CD4-positive, alpha-beta T cell treated with Interferon alpha-2 for 1 hour (primary cell): ENCODE data around the gene SPTBN2.

Experiments
- DNase-seq, 2 donors: peaks; one replicate each; pipeline ENCODE4 v3.0.0-alpha.2; 2020 to 2022

Gene SPTBN2

DNA sequence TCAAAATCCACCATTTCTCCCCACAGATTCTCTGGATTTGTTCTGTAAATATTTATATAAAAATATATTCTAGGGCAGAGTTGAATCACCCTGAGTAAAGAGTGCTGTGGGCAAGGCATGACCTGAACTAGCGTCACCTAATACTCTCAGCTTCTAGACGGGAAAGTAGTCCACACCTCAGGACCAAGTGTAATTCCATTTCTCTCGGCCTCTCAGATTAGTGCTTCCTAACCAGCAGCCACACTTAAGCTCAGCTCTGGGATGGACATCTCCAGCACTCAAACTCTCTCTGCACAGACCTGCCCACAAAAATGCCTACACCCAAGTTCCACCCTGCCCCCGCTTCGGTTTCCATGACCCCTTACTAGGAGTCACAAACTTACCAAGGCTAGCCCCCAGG, 5.3 kb downstream of the SPTBN2 start:
- DNase-seq: no peak

DNA sequence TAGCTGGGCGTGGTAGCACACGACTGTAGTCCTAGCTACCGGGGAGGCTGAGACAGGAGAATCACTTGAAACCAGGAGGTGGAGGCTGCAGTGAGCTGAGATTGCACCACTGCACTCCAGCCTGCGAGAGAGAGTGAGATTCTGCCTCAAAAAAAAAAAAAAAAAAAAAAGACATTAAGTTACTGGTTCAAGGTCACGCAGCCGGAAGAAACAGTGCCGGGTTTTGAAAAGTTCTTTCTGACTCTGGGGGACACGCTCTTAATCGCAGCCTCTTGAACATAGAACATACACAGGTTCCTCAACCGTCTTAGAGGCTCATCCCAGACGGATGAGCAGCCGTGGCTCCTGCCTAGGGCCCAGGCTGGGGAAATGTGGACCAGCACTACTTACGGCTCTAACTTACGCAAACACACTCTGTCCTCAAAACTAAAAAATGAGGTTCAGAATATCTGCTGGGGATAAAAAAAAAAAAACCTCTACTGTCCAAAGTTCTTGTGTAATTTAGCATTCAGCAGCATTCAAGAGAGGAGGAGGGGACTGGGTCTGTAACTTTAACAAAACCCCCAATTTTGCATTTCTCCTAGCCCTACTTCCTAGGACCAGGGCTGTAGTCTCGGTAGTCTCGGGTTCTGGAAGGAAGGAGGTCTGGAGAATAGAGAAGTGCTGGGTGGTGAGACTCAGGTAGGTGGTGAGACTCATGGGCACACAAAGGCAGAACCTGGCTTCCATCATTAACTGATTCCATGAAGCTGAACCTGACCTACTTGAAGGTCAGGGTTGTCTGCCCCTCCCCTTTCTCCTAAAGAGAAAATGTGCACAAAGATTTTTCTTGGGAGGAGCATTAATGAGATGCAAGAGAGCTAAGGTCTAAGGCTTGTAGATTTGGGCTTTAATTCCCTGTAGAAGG, 6.0 kb downstream of the SPTBN2 start:
- no peak for DNase-seq

DNA sequence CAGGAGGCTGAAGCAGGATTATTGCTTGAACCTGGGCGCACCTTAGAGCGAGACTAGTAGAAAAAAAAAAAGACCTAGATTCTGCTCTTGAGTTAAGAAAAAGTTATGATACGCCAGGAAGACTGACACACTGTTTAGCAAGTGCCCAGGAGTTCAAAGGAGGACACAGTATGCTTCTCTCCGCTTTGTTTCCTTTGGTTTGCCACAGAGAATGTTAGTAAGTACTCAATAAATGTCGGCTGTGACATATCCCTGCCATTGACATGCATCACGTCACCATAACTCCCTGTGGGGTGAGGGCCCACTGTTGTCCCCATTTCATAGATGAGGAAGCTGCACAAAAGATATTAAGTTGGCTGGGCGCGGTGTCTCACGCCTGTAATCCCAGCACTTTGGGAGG, 7.1 kb downstream of the SPTBN2 start:
- DNase-seq: no peak

DNA sequence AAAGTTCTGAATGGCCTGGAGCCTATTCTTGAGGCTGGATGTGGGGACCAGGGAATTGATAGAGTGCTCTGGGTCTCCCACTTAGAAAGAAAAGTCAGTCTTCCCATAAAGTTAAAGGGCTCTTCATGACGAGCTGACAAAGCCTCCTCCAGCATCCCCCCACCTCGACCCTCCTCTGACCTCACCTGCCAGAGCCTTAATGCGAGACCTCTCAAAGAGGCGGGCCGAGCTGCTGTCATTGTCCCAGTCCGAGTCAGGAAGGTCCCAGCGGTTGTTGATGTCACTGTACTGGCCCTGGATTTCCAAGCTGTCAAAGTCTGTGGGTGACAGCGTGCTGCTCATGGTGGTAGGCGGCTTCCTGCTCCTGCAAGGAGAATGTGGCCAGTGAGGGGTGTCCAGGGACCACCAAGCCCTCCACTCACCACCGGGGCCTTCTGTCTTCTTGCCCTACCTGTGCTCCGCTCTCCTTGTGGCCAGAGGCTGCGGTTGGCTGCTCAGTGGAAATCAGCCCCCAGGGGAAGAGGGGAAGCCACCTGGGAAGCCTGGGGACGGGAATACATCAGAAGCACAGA, 8.0 kb downstream of the SPTBN2 start:
- no peak for DNase-seq

DNA sequence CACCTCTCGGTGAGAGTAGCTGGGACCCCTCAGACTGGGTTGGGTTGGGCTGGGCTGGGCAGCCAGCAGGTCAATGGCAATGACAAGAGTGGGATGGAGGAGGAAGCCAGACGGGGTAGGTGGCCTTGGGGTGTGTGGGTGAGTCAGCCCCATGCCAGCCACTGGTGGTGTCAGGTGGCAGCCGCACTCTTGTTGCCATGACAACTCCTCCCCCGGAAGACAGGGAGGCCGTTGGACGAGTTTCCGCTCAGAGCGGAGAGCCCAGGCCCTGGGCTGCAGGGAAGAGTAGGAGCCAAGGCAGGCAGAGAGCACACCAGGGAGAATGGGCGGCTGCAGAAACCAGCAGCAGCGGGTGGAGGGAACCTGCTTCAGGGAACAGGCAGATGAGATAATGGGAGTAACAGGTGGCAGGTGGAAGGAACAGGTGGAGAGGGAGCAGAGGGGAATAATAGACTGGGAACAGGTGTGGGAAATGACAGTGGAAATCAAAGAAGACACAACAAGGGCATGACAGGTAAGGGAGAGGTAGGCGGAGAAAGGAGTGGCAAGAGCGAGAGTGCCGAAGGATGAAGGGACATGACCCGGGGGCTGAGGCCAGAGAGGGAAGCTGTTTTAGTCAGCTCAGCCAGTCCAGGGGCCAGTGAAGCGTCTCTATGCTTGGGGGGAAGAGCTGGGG, 8.7 kb downstream of the SPTBN2 start:
- DNase-seq: peak in 1 of 2 donors; percentile 20

DNA sequence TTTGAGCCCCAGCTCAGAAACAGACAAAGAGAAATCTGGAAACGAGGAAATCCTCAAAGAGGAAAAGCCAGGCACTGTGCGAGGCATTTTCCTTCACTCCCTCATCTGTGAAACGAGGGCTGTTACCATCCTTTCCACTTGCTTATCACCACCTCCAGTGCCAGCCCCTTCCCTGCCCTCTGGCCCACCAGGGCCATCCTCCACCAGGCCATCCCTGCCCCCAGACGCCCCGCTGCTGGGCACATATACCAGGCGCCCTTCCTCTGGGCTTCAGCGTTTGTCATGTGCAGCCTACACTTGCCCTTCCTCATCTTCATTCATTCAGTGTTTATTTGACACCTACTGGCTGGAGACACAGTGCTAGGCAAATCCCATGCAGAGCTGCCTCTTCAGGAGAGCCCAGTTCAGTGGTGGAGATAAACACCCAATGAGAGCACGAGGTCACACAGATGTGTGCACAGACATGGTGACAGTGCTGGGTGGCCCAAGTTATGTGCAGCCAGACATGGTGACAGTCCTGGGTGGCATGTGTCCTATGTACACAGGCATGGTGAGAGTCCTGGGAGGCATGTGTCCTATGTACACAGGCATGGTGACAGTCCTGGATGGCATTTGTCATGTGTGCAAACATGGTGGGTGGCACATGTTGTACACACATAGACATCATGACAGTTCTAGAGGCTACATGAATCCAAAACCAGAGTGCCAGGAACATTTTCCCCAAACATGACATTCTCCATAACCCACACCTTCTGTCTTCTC, 9.7 kb downstream of the SPTBN2 start:
- no peak for DNase-seq

DNA sequence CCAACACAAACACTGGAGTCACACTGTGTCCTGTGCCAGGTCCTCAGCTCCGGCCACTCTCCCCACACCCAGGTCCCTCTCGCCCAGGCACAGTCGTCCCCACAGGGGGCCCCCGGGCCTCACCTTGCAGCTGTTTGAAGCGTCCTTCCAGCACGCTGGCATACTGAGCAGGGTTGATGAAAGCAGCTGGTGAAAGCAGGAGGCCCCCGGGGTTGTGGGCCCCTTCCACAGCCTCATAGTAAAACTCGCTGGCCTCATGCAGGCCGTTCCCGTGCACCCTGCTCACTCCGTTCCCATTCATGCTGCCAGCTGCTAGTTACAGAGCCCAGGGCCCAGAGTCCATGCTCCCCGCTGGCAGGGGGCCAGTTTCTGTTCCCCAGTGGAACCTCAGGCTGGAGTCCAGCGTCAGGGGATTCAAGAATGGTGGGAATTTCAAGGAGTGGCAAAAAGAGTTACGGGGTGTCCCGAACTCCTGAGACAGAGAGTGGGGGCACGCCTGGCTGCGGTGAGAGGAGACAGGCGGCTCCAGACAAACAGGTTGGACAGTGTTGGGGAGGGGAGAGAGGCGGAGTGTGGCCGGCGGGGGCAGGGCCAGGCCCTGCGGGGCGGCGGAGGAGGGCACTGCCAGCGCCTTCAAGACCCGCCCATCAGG, 10.6 kb downstream of the SPTBN2 start:
- no peak for DNase-seq

DNA sequence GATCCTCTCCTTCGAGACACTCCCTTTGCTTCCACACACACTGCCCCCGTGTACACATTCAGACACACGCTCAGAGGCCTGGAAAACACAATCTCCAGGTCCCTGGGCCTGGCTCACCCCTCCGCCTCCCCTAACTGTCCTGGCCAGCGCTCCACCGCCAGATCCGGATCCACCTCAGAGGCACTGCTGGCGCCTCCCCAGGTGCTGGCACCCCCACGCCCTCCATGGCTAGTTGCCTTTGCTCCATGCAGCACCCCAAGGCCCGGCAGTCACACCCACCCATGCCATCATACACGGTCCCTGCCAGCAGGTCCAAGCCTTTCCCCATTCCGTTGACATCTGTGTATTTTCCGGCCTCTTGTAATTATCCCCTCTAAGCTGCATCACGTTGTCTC, 11.1 kb downstream of the SPTBN2 start:
- DNase-seq: no peak

DNA sequence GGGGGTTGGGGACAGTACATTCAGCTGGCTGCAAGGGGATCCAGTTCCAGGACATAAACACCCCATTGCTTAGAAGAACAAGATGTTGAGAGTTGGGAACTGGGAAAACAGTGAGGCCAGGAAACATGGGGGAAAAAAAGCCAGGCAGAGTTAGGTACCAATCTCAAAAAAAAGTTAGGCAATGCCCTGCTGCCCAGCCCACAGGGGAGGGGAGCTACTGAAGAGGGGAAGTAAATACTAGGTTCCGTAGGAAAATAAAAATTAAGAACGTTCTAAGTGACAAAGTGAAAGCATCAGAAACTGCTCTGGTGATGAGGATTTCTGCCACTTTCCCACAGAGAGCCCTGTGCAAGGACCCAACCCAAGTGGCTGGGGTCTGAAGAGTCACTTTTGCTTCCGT, 12.0 kb downstream of the SPTBN2 start:
- no peak for DNase-seq

DNA sequence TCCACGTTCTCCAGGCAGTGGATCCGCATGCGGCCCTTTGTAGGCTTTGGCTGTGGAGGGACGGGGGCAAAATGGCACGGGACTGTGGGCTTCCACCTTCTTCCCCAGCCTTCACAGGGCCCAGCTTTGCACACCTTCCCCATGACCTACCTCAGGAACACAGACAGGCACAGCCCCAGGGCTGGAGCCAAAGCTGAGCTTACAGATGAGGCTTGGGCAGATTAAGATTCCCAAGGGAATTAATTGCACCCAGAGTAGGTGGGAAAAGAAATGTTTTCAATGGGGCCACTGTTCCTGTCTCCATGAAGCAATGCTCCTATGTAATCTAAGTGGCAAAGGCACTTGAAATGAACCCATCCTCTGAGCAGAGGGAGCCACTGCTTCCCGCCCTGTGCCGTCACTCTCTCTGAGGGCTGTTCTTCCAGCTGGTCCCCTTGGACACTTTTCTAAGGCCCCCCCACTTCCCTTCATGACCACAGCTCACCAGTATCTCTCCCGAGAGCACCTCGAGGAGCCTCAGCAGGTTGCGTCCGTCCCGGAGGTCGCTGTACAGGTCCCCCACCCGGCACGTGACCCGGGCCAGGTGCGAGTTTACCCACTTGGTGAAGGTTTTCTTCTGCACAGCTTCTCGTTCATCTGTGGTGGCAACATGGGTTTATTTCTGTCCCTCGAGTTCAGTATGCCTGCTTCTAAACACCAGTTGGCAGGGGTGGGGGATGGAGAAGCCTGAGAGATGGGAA, 13.5 kb downstream of the SPTBN2 start:
- no peak for DNase-seq

DNA sequence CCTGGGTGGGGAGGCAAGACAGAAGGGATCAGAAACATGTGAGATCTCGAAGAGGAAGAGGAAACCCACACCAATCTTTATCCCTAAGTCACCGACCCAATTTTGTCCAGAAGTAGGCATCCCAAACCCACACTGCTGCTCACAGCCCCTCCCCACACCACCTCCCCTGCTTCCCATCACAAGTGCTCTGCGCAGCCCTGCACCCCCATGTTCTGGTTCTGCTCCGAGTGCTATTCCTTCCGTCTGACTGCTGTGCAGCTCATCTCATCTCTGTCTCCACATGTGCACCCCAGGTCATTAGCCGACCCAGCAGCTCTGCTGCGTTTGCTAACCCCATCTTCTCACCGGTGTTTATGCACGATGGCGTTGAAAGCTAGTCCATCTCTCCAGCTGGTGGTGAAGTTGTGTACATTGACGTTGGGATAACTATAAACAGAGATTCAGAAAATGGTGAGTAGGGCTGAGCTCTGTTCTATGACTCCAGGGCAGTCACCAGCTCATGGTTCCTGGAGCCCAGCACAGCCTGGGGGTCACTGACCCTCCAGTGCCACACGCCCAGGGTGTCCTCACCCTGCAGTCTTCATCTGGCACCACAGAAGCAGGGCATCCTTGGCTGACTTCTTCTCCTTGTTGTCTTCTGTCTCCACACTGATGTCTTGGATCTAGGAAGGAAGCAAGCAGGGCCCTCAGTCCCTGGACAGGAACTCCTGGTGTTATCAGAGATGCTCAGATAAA, 15.1 kb downstream of the SPTBN2 start:
- DNase-seq: no peak

DNA sequence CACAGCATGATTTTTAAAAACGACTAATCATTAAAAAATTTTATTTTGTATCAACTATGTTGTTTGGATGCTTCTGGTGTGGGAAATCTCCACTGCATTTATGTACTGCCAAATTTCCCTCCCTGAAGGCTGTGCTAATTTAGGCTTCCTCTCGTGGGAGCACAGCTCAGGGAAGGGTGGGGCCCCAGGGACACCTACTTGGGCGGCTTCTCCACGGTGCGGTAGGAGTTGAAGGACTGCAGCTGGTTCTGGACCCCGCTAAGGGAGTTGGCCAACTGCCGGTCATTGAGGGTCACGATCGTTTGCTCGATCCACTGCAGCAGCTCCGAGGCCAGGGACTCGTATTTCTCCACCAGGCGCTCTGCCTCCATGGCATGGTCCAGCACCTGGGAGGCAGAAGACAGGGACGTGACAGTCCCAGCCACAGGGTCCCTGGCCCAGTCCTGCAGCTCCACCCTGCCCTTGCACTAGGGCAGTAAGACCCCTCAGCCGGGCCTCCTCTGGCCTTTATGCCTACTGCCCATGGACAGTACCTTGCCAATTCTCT, 18.6 kb downstream of the SPTBN2 start:
- DNase-seq: no peak

DNA sequence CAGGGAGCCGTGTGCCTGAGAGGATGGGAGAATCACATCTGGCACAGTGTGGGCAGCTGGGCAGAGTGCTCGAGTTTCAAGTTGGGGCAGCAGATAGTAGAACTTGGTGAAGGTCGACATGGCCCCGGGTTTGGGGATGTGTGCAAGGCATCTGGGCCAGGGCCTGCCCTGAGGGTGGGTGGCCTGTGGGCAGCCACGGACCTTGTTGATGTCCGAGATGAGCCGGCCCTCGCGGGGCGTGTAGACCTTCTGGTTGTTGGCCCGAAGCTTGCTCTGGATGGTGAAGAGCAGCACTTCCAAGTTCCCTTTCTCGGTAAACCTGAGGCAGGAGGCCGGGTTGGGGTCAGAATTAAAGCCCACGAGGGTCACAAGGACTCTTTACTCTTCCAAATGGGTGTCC, 20.3 kb downstream of the SPTBN2 start:
- DNase-seq: no peak

DNA sequence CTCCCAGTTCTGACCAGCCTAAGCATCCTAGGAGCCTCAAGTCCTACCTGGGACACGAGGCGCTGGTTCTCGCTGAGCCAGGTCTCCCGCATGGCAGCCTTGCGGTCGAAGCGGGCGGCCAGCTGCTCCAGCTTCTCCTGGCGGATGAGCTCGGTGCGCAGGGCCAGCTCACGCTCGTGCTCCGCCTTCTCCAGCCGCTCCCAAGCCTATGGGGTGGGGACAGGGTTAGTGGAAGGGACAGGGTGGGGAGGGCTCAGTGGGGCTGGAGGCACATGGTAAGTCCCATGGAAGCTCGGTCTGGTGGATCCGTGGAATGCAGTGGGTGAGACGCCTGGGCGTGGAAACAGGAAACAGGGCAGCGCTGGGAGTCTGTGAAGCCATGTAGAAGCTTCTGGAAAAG, 20.9 kb downstream of the SPTBN2 start:
- no peak for DNase-seq

DNA sequence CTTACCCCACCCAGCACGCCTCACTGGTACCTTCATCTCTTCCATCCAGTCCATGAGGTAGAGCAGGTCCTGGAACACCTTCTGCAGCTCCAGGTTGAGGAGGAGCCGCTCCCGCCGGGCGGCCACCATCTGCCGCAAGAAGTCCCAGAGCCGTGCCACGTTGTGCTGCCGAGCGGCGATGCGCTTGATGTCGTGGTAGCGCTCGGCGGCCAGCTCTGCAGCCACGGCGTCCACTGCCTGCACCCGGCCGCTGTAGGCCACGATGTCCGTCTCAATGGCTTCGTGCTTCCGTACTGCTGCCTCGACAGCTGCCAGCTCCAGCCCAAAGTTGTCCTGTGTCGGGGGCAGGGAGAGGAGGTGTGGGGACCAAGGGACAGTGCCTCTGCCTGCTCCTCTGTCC, 21.5 kb downstream of the SPTBN2 start:
- DNase-seq: no peak

DNA sequence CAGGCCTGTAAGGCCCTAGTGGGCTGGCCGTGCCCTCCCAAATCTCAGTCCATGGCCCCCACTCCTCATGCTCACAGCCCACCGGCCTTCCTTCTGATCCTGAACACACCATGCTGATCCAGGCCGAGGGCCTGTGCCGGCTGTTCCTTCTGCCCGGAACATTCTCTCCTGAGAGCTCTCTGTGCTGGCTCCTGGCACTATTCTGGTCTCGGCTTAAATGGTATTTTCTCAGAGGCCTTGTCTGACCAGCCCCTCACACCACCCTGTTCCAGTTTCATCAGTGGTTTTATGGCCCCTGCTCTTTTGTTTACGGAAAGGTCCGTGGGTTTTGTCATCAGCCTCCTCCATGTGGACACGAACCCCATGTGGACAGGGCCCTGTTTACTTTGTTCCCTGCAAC, 22.0 kb downstream of the SPTBN2 start:
- DNase-seq: no peak

DNA sequence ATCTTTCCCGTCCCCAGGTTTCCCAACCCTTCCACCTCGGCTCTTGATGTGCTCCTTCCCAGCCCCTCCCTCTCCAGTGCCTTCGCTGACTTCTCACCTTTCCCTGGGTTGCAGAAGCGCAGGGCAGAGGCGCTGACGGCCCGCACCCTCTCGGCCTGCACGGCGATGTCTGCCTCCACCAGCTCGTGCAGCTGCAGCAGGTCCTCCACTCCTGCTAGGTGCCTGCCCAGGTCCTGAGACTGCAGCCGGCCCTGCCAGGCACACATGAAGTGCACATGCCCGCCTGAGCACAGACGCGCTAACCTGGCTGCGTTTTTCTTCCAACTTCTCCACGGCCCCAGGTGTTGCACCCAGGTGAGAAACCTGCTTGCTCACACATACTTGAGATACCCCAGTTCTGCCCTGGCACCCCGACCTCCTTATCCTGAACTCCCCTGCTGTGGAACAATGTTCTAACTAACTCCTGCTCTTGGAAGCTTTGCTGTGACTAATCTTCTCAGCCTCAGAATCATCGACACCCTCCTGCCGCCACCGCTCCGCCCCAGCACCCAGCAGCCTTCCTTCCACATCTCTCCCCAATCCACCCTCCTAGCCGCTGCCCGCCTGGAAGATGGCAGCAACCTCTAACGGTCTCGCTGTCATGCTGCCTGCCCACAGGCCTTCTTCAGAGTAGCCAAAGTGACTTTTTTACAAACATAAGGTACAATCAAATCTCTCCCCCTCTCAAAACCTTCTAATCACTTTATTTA, 23.3 kb downstream of the SPTBN2 start:
- DNase-seq: no peak

DNA sequence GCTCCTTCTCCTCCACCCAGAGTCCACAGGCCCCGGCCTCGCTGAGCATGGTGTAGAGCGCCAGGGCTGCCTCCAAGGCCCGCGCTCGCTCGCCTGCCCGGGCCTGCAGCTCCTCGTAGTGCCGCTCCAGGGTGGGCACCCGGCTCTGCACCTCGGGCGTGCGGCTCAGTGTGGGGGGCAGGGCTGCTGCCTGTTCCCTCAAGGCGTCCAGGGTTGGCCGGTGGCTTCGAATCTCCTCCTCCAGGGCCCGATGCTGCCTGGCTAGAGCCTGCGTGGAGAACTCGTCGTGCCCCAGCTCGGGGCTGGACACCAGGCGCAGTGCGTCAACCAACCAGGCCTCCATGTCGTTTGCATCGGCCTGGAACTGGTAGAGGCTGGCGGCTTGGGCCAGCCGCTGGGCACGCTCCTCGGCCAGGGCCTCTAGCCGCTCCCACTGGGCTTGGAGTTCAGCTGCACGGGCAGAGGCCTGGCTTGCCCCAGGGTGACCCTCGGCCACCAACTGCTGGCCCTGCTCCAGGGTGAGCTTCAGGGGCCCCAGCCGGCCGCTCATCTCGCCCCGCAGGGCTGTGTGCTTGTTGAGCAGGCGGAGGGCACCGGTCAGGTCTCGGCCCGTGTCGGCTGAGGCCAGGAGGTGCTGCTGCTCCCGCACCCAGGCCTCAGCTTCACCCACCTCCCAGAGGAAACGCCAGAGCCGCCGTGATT, 24.2 kb downstream of the SPTBN2 start:
- DNase-seq: no peak

DNA sequence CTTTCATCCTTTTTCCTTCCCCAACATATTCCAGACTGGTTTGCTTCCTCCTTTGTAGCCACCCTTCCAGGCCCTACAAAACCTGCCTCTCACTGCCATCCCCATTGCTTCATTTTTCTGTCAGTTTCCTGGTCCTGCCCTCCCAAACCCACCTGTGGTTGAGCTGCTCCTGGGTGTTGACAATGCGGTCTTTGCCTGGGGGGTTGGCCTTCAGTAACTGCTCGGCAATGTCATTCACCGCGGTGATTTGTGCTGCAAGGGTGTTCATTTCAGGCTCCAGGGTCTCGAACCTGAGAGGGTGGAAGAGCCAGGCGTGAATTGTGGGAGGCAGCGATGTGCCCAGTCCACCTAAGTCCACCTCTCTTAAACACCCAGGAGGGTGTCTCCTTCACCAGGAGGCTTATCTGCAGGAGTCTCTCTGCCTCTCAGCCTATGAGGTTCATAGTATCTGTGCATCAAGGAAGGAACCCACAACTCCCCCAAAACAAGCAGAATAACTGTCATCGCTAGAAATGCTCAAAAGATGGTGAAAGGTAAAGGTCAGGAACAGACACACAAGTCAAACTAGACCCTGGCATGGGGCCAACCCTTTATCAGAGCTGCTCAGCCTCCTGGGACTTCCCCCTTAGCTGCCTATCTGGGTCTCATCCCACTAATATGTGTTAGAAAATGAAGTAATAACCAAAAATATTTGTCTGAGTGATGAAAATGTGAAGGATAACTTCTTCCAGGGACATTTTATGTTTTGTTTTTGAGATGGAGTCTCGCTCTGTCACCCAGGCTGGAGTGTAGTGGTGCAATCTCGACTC, 27.4 kb downstream of the SPTBN2 start:
- DNase-seq: no peak
